ENCODE results near the gene CFAP65.

Gene CFAP65

DNA sequence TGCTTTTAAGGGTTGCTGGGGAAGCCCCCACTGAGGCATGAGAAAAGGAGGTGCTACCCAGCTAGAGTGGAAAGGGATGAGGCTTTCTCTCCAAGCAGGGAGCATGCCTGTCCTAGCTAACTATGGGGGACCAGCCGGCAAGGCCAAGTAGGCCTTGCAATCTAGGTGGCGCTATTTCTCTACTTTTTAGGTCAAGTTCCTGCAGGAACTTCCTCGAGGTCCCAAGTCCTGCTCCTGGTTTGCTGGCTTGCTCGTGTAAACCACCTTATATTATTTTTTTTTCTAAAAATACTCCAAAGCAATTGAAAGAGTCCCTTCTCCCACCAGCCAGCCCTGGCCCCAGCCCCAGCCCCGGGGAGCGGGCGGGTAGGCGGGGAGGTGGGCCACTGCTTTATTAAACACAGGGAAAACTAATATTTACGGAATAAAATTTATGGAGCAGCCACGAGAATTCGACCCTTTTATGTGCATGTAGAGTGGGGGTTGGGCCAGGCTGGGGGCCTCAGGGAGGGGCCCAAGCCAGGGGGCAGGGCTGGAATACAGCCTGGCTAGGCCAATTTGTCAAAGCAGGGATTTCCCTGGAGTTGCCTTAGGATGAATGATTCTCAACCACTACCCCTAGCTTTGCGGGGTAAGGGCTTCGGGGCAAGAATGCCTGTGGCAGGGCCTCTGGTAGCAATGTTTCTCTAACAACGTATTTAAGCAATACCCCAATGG lies 32.3 kb upstream of the CFAP65 start:
- H3K4me3 ChIP-seq (ENCODE audit: low read length), result no peak overlapping the region
- peak; percentile 68 for DNase-seq (ENCODE audit: low read depth)
- TF ChIP-seq, protein P1, sequence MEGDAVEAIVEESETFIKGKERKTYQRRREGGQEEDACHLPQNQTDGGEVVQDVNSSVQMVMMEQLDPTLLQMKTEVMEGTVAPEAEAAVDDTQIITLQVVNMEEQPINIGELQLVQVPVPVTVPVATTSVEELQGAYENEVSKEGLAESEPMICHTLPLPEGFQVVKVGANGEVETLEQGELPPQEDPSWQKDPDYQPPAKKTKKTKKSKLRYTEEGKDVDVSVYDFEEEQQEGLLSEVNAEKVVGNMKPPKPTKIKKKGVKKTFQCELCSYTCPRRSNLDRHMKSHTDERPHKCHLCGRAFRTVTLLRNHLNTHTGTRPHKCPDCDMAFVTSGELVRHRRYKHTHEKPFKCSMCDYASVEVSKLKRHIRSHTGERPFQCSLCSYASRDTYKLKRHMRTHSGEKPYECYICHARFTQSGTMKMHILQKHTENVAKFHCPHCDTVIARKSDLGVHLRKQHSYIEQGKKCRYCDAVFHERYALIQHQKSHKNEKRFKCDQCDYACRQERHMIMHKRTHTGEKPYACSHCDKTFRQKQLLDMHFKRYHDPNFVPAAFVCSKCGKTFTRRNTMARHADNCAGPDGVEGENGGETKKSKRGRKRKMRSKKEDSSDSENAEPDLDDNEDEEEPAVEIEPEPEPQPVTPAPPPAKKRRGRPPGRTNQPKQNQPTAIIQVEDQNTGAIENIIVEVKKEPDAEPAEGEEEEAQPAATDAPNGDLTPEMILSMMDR (IDR thresholded peaks at IDR 0.05; ENCODE audit: insufficient read depth, low read depth, low read length, missing control alignments), result peak; percentile 52

DNA sequence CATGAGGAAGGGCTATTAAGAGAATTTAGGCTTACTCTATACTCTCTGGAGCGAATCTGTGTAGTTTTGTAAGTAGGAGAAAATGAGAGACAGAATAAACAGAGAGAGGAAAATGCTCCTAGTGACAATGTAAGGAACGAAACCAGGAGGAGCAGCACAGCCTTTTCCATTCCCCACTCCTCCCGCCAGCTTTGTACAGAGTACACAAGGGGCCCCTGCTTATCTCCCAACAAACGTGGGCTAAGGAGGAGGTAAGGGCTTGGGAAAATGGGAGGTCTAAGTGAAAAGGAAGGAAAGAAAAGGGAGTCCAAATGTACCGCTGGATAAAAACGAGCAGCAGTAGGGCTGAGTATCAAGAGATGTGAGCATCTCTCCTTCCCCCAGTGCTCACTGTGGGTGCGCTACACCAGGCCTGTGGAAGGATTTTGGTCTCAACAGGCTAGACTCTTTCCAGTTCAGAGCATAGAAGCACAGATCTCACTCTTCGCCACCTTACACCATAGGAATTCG lies 31.5 kb upstream of the CFAP65 start:
- TF ChIP-seq, protein P1 (IDR thresholded peaks at IDR 0.05; ENCODE audit: insufficient read depth, low read depth, low read length, missing control alignments), result no peak
- DNase-seq (ENCODE audit: low read depth), result no peak
- no peak overlapping the region for H3K4me3 ChIP-seq (ENCODE audit: low read length)

DNA sequence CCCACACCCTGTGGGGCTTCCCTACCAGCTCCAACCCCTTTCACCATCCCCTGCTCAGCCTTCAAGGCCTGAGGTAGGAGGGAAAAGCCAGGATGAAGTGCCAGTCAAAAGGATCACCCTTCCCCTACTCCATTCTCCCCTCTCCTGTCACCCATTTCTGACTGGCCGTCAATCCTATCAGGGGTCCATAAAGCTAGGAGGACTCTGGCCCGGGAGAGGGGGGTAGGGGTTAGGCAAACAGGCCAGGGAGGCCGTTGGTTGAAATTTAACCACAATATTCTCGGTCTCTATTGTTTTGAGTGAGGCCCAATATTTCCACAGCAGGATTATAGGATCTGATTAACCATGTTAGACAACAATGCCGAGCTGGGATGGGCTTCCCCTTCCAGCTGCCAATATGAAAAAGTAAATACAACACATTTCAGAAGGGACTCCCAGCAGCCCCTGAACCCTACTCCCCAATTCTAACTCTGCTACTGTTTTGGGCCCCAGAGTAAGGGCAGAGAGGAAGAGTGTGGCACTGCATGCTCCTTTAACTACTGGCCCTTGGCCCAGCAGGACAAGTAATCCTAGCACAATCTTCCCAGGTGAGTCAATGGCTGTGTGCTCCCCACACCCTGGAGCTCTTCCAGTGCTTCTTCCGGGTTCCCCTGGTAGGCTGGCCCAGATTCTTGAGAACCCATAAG lies 30.0 kb upstream of the CFAP65 start:
- TF ChIP-seq, protein P1 (IDR thresholded peaks at IDR 0.05; ENCODE audit: insufficient read depth, low read depth, low read length, missing control alignments), result no peak
- no peak overlapping the region for H3K4me3 ChIP-seq (ENCODE audit: low read length)
- peak; percentile 77 for DNase-seq (ENCODE audit: low read depth)

DNA sequence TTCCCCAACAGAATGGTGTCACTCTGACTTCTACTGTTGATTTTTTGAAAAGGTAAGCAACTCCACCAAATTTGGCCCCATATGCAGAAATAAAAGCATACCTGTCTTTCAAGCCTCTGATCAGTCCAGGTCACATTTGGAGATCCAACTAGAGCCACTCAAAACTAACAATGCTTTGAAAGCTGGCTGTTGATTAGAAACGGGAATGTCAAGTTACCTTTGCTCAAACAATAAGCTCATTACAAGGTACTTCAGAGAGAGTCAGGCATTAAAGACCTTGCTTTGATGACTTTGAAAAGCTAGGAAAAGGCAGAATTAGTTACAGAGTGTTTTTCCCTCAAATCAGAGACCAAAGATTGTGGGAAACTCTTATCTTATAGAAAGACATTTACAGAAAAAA lies 24.2 kb upstream of the CFAP65 start:
- TF ChIP-seq, protein P1 (IDR thresholded peaks at IDR 0.05; ENCODE audit: insufficient read depth, low read depth, low read length, missing control alignments), result no peak
- no peak overlapping the region for H3K4me3 ChIP-seq (ENCODE audit: low read length)
- DNase-seq (ENCODE audit: low read depth), result no peak

DNA sequence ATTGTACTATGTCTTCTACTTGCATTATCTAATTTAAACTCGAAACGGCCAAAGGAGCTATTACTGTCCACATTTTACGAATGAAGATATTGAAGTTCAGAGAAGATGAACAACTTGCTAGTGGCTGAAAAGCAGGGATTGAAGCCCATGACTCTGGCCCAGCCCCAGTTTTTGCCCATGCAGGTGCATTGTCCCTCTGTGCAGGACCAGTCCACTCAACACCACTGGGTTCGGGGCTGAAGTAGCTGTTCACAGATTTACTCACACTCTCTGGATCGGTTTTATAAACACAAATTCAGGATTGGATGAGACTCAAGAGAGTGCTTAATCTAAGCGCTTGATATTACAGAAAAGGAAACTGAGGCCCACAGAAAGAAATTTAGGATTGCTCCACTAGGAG lies 20.8 kb upstream of the CFAP65 start:
- TF ChIP-seq, protein P1 (IDR thresholded peaks at IDR 0.05; ENCODE audit: insufficient read depth, low read depth, low read length, missing control alignments), result no peak
- no peak for DNase-seq (ENCODE audit: low read depth)
- no peak overlapping the region for H3K4me3 ChIP-seq (ENCODE audit: low read length)

DNA sequence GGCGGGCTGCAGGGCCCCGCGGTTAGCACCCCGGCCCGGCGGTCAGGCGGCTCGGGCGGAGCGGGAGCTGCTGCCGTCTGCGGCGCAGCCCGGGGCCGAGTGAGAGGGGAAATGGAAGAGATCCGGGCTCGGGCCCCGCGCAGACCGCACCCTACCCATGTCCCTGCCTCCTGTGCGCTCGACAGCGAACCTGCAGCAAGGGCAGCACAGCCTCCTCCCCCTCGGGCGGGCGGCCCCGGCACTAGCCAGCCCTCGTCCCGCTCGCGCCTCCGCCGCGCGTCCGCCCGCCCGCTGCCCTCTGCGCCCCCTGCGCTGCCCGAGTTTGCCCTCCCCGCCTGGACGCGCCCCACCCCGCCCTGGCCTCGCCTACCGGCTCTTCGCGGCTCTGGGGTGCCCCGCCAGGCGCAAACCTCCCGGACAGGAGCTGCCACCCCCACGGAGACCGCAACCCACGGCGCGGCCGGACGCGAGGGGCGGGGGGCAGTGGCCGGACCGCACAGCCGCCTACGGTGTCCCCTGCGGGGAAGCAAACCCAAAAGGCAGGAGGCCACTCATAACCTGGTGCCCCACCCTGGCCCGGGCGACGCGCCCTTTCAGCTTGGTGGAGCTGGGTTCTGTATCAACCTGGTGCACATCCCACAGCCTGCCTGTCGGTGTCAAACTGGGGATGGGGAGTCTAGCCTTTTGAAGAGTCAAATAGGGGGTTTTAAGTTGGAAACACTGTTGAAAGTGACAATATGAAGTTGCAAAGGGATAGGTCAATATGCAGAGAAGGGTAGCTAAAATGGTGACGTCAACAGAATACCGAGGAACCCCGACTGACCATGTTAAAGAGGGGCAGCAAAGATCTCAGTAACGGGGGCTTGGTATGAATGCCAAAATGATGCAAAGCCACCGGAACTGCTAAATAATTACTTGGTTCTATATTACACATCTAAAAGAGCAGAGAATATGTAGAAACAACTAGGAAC lies 19.8 kb upstream of the CFAP65 start, which contains the start of gene IHH:
Gene IHH, minus strand, starts transcription at position 101 of the 971 bp plus-strand sequence. CDS start 454 bp downstream, outside the sequence.
- peak; percentile 26 for DNase-seq (ENCODE audit: low read depth)
- H3K4me3 ChIP-seq (ENCODE audit: low read length), result no peak within 1 kb of the TSS
- TF ChIP-seq, protein P1 (IDR thresholded peaks at IDR 0.05; ENCODE audit: insufficient read depth, low read depth, low read length, missing control alignments), result no peak
